Measurements from ENCODE around the gene SORL1.

GRCh38 chr11:121553389-121553788 is 101.3 kb downstream of the SORL1 start:
- TF ChIP-seq, protein P1, sequence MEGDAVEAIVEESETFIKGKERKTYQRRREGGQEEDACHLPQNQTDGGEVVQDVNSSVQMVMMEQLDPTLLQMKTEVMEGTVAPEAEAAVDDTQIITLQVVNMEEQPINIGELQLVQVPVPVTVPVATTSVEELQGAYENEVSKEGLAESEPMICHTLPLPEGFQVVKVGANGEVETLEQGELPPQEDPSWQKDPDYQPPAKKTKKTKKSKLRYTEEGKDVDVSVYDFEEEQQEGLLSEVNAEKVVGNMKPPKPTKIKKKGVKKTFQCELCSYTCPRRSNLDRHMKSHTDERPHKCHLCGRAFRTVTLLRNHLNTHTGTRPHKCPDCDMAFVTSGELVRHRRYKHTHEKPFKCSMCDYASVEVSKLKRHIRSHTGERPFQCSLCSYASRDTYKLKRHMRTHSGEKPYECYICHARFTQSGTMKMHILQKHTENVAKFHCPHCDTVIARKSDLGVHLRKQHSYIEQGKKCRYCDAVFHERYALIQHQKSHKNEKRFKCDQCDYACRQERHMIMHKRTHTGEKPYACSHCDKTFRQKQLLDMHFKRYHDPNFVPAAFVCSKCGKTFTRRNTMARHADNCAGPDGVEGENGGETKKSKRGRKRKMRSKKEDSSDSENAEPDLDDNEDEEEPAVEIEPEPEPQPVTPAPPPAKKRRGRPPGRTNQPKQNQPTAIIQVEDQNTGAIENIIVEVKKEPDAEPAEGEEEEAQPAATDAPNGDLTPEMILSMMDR (IDR thresholded peaks at IDR 0.05; ENCODE audit: borderline replicate concordance, extremely low read depth, low read length, poor library complexity, severe bottlenecking): no peak
- TF ChIP-seq EZH2 (IDR thresholded peaks at IDR 0.05; ENCODE audit: borderline replicate concordance, low read depth, low read length, severe bottlenecking): no peak
